GM13976 (cell line): ENCODE results near the gene CD48.

Experiments
- DNase-seq: peaks from one replicate; pipeline ENCODE4 v3.0.0; 2012; ENCODE audit warnings: low spot score
- in situ Hi-C: fragments of 300-500 bp; cut with MboI; formaldehyde crosslinking; loops from one replicate; pipeline ENCODE4 v1.12.0; 2022; ENCODE audit warnings: low sequenced_read_pairs, mixed read lengths, inconsistent platforms; ENCODE audit not compliant: unreplicated experiment
- TF ChIP-seq, protein P1 (sequence below): IDR thresholded peaks from 2 replicates; pipeline ENCODE4 v1.5.1; 2012; ENCODE audit warnings: borderline replicate concordance, mild to moderate bottlenecking; ENCODE audit not compliant: insufficient read depth; ENCODE audit errors: extremely low read depth, missing control alignments, control extremely low read depth

CD48 gene

DNA sequence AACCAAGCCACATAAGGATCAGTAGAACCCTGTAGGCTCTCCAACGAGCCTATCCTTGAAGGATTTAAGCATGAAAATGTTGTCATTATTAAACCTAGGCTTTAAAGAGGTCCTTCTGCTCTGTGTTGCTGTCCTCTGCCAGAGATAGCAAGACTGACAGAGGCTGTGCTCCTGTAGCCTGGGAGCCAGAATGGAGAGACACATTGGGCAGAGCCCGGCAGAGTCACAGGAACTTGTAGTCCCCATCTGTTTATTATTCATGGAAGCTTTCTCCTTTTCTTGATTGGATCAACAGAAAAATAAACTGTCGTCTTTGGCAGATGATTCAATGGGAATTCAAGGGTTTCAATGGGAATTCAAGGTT lies 45.6 kb downstream of the CD48 start:
- in situ Hi-C loops: no loop called here
- TF ChIP-seq, protein P1, sequence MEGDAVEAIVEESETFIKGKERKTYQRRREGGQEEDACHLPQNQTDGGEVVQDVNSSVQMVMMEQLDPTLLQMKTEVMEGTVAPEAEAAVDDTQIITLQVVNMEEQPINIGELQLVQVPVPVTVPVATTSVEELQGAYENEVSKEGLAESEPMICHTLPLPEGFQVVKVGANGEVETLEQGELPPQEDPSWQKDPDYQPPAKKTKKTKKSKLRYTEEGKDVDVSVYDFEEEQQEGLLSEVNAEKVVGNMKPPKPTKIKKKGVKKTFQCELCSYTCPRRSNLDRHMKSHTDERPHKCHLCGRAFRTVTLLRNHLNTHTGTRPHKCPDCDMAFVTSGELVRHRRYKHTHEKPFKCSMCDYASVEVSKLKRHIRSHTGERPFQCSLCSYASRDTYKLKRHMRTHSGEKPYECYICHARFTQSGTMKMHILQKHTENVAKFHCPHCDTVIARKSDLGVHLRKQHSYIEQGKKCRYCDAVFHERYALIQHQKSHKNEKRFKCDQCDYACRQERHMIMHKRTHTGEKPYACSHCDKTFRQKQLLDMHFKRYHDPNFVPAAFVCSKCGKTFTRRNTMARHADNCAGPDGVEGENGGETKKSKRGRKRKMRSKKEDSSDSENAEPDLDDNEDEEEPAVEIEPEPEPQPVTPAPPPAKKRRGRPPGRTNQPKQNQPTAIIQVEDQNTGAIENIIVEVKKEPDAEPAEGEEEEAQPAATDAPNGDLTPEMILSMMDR: no peak
- no peak for DNase-seq

DNA sequence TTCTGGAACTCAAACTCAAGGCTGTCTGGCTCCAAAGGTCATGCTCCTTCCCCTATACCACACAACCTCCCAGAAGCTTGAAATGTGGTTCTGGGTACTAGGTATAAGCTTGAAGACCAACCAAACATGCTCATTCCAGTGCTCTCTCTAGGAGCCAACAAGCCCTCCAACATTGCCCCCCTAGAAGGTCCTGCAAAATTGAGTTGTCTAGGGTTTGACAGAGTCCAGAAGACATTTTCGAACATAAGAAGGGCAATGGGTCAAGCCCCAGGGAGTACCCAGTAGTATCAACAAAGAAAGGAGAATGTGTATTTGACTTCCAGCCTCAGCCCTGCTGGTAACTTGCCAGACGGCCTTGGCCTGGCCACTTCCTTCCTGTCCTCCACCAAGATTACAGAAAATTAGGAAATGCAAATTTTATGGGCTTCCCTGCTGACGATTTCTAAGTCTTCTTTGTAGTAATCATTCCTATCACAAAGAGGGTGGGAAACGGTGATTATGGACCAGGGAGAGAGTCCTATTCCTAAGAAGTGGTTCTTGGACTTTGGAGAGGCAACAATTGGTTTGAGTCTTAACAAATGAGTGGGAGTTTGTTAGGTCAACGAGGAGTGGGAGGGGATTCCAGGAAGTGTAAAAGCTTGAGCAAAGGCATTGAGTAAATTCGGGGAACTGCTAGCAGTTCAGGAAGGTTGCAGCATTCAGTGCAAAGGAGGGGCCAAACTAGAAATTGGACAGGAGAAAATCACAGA lies 46.1 kb downstream of the CD48 start:
- in situ Hi-C loops: no loop called here
- TF ChIP-seq, protein P1: no peak
- no peak for DNase-seq

DNA sequence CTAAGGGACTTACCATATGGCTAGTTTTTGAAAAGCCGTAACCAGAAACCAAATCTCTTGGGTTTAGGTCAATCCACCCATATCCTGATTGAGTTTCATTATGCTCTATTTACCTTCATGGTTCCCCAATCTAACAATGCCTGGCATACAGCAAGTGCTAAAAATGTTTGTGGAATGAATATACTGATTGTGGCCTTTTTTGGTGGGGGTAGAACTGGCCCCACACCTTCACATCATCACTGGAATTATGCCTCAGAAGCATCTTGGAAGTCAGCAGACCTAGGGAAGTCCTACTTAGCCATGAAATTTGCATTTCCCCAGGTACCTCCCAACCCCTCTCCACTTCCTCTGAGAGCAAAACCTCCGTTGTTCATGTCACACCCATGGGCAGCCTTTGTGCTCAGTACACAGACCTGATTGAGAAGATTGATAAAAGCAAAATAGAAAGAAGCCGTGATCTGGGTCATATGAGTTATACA lies 47.0 kb downstream of the CD48 start:
- TF ChIP-seq, protein P1: no peak
- in situ Hi-C loops: no loop called here
- DNase-seq: no peak

DNA sequence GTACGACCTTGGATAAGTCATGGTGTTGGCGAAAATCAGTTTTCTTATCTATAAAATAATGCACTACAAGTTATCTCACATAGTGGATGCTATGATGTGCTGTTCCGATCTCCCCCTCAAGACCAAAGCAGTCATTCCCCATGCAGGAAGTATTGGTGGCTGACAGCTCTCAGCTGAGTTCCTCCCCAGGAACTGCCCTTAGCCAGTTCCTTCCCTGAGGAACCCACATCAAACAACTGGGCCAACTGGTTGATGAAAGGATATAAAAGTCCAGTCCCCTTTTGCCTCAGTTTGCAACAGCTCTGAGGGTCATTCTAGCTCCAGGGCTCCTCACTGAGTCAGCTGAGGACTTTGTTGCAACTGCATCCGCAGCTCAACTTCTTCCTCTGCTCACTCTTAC lies 48.7 kb downstream of the CD48 start:
- DNase-seq: no peak
- in situ Hi-C loops: no loop called here
- TF ChIP-seq, protein P1: no peak

DNA sequence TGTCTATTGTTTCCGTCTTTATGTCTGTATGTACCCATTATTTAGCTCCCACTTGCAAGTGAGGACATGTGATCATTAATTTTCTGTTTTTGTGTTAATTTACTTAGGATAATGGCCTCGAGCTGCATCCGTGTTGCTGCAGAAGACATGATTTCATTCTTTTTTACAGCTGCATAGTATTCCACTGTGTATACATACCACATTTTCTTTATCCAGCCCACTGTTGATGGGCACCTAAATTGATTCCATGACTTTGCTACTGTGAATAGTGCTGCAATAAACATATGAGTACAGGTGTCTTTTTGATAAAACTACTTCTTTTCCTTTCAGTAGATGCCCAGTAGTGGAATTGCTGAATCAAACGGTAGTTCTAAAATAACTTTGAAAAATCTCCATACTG lies 52.1 kb downstream of the CD48 start:
- TF ChIP-seq, protein P1: no peak
- in situ Hi-C loops: no loop called here
- no peak for DNase-seq

DNA sequence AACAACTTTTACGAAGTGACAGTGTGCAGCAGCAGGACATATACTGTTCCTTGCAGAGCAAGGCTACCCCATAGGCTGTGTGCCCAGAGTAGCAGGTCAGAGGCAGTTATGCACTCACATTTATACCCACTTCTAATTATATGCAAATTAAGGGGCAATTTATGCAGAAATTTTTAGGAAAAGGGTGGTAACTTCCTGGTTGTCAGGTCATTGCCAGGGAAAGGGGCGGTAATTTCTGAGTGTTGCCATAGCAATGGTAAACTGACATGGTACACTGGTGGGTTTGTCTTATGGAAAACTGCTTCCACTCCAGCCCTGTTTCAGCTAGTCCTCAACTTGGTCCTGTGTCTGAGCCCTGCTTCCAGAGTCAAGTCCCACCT lies 52.8 kb downstream of the CD48 start:
- in situ Hi-C loops: no loop called here
- no peak for DNase-seq
- TF ChIP-seq, protein P1: no peak
